Erythroblast (primary cell): Measurements from ENCODE around the gene SCARB1.
A peak's percentile ranks its signal among the peaks of the same experiment; 100 is the strongest.

ENCODE experiments used
- DNase-seq, 2 experiments: peaks; one replicate each; lab custom pipeline; 2025; lab: John Stamatoyannopoulos, UW
- GATA1 ChIP-seq: IDR thresholded peaks from 2 replicates; pipeline ENCODE4 v1.6.1; 2011; ENCODE audit warnings: low read depth, mild to moderate bottlenecking, control low read depth, low read length, moderate library complexity
- POLR2A ChIP-seq: IDR thresholded peaks from 2 replicates; pipeline ENCODE4 v1.6.1; 2011; ENCODE audit warnings: mild to moderate bottlenecking, low read length

The SCARB1 gene

GRCh38 chr12:124736115-124737039, 127.3 kb downstream of the SCARB1 start:
- no peak for TF ChIP-seq GATA1
- no peak for TF ChIP-seq POLR2A
- no peak for DNase-seq

GRCh38 chr12:124734224-124734788, 129.4 kb downstream of the SCARB1 start:
- peak in 1 of 2 experiments; percentile 10 for DNase-seq

GRCh38 chr12:124733086-124733485, 130.6 kb downstream of the SCARB1 start:
- TF ChIP-seq GATA1 (no peak), POLR2A (no peak)
- no peak for DNase-seq

More at GRCh38 chr12:124734224-124734788, 129.4 kb downstream of the SCARB1 start:
- no peak for TF ChIP-seq GATA1
- no peak for TF ChIP-seq POLR2A

DNA sequence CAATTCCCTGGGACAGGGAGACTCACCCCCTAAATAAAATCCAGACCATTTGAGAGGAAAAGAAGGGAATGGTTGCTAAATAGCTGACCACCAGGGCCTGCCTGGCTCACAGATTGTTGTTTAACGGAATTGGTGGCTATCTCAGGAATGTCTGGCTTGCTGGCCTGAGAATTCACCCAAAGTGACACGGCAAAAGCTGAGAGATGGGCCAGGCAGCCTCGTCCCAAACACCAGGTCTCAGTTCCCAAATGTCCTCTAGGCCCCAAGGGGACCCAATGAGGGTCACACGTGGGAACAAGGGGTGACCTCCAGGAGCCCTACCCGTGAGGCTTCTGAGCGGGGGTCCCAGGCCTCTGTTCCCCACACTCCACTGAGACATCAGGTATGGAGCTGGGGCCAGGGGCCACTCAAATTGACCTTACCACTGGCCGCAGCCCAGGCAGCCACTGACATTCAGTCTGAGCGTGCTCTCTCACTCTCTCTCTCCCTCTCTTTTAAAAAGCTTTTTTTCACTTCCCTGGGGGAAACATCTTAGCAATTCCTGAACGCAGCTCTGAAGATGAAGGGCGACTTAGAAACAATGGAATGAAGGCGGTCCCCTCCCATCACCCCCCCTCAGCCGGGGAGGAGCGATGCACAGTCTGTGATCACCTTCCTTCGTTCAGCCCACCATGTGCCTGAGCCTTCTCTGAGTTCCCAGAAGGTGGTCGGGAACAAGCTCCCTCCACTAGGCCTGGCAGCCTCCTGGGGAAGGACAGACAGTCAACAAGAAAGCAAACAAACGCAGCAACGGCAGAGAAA, 131.2 kb downstream of the SCARB1 start:
- TF ChIP-seq POLR2A = no peak
- no peak for TF ChIP-seq GATA1
- no peak for DNase-seq

DNA sequence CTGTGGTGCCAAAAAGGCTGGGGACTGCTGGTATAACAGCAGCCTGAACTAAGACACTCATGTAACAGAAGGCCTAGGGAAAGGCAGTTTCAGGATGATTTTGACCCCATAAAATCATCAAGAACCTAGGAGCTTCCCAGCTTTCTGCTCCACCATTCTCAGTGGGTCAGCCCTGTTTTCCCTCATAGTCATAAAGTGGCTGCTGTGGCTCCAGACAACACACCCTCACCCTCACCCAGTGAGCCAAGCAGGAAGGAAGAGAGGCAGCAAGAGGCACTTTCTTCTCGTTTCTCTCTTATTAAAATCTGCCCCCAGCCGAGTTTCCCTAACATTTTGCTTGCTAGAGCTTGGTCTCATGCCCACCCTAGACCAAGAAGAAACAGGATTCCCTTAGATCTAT, 131.8 kb downstream of the SCARB1 start:
- TF ChIP-seq POLR2A (no peak), GATA1 (no peak)
- DNase-seq = no peak

GRCh38 chr12:124730455-124730932, 133.2 kb downstream of the SCARB1 start:
- no peak for DNase-seq
- no peak for TF ChIP-seq POLR2A
- no peak for TF ChIP-seq GATA1

GRCh38 chr12:124727922-124728321, 135.7 kb downstream of the SCARB1 start:
- no peak for TF ChIP-seq POLR2A
- no peak for TF ChIP-seq GATA1
- DNase-seq = no peak

- peak in 1 of 2 experiments; percentile 15 for DNase-seq
- no peak for TF ChIP-seq POLR2A
- no peak for TF ChIP-seq GATA1
Observed at GRCh38 chr12:124727264-124727800, 136.3 kb downstream of the SCARB1 start.
